ENCODE data around the gene HABP2.
A peak's percentile ranks its signal among the peaks of the same experiment; 100 is the strongest.

HABP2 gene

GRCh38 chr10:113560071-113560470 lies 7.2 kb downstream of the HABP2 start:
- DNase-seq = no peak

DNA sequence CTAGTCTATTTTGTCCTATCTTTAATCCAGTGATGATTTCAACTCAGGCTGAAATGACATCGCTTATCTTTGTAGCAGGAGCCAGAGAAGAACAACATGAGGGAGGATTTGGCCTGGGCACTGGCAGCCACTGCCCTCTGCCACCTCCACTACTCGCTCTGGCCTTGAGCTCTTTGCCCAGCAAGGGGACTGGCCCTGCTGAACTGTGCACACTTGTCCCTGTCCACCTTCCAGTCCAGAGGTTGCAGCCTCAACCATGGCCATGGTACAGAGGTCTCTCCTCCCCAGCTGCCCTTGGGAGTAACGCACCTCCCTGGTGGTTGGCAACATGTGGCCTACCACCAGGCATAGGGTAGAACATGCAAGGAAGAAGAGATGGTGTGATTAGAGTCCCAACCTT lies 8.4 kb downstream of the HABP2 start:
- no peak for DNase-seq

GRCh38 chr10:113562069-113562468 lies 9.2 kb downstream of the HABP2 start:
- no peak for DNase-seq

DNA sequence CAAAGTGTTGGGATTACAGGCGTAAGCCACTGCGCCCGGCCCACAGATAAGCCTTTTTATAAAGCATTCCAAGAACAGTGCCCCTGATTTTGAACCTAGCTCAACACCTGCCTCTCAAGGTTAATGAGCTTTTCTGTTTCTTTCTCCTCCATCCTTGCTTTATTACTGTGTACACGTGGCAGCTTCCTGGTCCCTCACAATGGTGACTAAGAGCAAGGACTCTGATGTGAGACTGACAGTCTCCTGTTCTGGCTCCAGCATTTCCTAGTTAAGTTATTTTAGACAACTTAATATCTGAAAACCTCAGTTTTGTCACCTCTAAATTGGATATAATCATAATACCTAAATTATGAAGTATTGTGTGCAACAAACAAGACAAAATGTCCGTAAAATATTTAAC lies 9.9 kb downstream of the HABP2 start:
- no peak for DNase-seq

DNA sequence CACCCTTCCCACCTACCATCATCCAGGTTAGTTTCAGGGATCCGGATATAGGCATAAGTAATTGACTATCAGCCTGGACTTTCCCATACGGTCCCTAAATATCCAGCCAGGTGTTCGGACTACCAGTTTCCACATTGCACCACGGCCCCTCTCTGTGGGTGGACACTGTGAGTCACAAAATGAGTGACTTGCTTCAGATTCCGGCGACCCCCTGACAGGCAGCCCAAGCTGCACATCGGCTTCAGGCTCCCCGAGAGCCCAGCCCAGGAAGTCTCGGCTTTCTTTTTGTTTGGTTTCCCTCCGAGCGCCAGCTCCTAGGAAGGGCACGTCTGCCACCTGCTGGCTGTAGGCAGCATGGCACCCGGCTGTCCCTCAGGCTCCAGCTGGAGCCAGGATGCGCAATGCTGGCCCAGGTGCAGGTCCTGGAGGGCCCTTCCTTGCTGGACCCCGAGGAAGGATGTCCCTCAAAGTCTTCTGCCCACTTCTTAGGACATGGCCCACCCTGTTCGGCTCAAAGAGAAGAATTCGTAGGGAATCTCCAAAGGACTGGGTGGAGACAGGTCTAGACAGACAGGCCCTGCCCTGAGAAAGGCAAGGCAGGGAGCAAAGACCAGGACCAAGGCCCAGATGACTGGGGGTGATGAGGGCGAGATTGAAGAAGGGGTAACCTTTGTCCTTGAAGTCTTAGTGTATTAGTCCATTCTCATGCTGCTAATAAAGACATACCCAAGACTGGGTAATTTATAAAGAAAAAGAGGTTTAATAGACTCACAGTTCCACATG lies 10.6 kb downstream of the HABP2 start:
- peak; percentile 32 for DNase-seq

DNA sequence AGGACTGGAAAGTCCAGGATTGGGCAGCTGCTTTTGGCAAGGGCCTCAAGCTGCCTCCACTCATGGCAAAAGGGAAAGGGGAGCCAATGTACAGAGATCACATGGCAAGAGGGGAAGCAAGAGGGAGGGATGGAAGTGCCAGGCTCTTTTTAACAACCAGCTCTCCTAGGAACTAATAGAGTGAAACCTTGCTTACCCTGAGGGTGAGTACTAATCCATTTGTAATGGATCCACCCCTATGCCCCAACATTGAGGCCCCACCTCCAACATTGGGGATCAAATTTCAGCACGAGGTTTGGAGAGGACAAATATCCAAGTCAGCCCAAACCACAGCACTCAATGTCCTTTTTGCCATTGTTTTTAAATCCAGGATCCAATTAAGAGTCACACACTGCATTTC lies 12.5 kb downstream of the HABP2 start:
- DNase-seq = no peak

DNA sequence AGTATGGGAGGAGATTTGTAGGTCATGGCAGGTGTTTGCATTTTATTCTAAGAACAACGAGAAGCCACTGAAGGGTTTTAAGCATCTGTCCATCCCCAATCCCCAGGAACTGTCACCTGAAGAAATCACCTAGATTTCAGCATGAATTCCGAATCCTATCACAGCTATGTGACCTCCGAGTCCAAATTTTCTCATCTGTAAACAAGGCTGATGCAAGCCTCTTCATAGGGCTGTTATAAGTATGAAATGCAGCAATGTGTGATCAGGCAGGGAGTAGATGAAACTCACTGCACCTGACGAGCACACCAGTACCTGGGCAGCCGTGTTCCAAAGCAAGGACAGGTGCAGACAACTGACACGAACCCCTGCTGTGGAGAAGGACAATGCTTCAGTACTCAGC lies 14.0 kb downstream of the HABP2 start:
- no peak for DNase-seq

- DNase-seq = no peak
Observed at GRCh38 chr10:113569576-113569975, 16.7 kb downstream of the HABP2 start.

GRCh38 chr10:113572520-113573290 lies 19.9 kb downstream of the HABP2 start:
- DNase-seq = no peak

GRCh38 chr10:113573368-113573767 lies 20.5 kb downstream of the HABP2 start:
- DNase-seq = no peak

- no peak for DNase-seq
Observed at GRCh38 chr10:113576852-113577251, 24.0 kb downstream of the HABP2 start.

- DNase-seq = no peak
Observed at GRCh38 chr10:113578773-113579172, 25.9 kb downstream of the HABP2 start.

DNA sequence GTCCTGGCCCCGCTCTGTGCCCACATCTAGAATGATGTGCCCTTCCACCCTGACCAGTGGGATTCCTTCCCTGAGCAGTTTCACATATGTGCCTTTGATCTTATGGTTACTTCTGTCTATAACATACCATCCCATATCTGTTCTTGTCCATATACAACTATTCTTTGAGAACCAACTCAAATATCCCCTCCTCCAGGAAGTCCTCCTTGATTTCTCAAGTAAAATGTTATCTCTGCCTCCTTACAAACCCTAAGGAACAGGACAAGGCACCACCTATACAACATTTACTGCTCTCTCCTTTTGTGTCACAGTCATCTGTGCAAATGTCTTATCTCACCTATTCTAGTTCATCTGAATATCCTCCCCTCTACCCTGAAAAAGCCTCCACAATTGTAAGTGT lies 28.2 kb downstream of the HABP2 start:
- DNase-seq = no peak

DNA sequence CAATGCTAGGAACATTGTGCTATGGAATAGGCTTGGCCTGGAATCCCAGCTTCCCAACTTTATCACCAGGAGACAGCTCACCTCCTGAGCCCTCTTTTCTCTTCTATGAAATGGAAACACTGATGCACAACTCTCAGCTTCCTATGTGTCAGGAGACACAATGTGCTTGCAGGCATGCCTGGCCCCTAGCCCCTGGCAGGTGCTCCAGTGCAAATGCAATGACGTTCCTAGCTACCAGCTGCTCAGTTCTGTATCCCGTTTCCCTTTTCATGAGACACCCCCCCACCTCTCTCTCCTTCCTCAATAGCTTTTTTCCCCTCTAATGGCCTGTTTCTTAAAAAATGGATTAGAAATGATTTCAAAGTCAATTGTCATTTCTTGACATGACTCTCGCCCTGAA lies 30.7 kb downstream of the HABP2 start:
- DNase-seq = no peak

- no peak for DNase-seq
Observed at GRCh38 chr10:113585949-113586348, 33.1 kb downstream of the HABP2 start.

- no peak for DNase-seq
Observed at GRCh38 chr10:113589201-113589770, 36.4 kb downstream of the HABP2 start.

DNA sequence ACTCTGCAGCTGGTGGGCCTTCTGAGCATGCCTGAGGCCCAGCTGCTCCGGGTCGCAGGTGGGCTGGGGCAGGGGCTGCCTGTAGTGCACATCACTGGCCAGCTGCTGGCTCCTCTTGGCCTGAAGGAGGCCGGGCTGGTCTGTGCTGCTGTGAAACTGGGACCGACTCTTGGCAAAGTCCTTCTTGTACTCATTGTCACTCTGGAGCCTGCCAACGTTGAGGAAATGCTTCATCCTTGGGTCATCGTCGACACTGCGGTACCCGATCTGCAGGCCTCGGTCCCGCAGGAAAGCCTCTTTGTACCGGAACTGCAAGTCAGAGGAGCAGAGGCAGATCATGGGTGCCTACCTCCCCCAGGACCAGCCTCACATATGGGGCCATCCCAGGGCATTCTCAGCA lies 37.7 kb downstream of the HABP2 start:
- DNase-seq = no peak

DNA sequence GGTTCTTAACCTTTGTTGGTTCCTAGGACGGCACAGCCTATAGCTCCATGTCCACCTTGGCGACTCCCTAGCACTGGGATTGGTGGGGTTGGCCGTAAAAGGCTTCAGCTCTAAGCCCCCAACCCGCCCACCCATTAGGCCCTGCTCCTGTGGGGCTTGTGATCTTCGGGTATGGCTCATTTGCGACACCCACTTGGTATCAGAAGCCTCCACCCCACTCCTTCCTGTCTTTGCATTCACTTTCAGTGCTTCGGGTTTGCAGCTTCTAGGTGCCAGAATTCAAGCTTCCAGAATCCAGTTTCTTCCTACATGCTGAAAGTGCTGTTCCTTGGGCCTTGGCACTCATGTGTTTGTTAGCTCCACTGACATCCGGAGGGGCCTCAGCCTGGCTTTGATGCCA lies 39.5 kb downstream of the HABP2 start:
- DNase-seq = no peak

GRCh38 chr10:113594652-113595051 lies 41.8 kb downstream of the HABP2 start:
- DNase-seq = no peak

DNA sequence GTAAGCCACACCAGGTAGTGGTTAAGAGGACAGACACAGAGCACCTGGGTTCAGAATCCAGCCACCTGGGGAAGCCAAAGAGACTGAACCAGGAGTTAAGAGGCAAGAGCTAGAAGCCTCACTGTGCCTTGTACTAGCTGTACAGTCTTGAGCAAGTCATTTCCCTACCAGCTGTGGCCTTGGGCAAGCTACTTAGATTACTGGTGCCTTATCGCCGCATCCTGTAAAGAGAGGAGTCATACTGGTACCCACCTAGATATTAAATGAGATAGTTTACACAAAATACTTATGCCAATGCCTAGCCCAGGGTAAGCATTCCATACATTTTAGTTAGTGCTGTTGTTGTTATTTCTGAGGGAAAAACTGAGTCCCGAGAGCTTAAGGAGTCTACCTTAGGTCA lies 47.7 kb downstream of the HABP2 start:
- no peak for DNase-seq

GRCh38 chr10:113603057-113603777 lies 50.4 kb downstream of the HABP2 start:
- no peak for DNase-seq

DNA sequence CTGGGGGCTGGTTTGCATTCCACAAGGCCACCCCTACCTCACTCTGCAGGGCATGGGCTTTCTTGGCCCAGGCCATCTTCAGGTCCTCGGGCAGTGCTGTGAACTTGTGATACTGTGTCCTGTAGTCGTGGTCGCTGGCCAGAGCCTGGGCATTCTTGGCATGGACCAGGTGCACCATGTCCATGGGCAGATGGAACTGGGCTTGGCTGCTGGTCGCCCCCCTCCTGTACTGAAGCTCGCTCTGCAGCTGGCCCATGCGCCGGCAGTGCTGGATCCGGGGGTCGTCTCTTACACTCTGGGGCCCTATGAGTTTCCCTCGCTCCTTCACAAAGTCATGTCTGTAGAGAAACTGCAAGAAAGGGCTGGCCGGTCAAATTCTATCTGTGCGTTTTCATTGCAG lies 51.7 kb downstream of the HABP2 start:
- no peak for DNase-seq

- DNase-seq = no peak
Observed at GRCh38 chr10:113605268-113605978, 52.6 kb downstream of the HABP2 start.
